Breast epithelium (tissue), 4 donors: ENCODE data around the gene SLC23A1. TPM values are rescaled to one million over a fixed set of nuclear protein-coding genes. Genes with fewer than 3 reads are reported as not detected.
"Not testable (repeated sequence)": the region's sequence is repeated elsewhere in the genome, so short reads cannot be mapped to it uniquely, and the experiment has no call there.

Experiments
- DNase-seq, 2 donors: peaks; one replicate each; pipeline ENCODE4 v3.0.0-alpha.2; 2019; ENCODE audit warnings: low spot score in 2 of 2
- H3K27ac ChIP-seq, 2 donors: fragments of 200-600 bp; sonication (generic) in 1 of 2; one replicate each; pipeline ENCODE4 v1.5.1; 2016 to 2019; ENCODE audit warnings: mild to moderate bottlenecking in 1 of 2
- H3K27me3 ChIP-seq, 2 donors: fragments of 200-600 bp; sonication (generic) in 1 of 2; one replicate each; pipeline versions ENCODE4 v1.5.1 to v1.6.0; 2017 to 2019; ENCODE audit warnings: control low read depth in 1 of 2, mild to moderate bottlenecking in 1 of 2
- H3K36me3 ChIP-seq: fragments of 200-600 bp; one replicate; pipeline ENCODE4 v1.5.1; 2019
- H3K4me1 ChIP-seq, 2 donors: fragments of 200-600 bp; sonication (generic); one replicate each; pipeline ENCODE4 v1.5.1; 2016 to 2019; ENCODE audit warnings: control low read depth in 1 of 2
- H3K4me3 ChIP-seq, 3 donors: fragments of 200-600 bp; sonication (generic); 1 replicate in 2 of 3; 2 replicates in 1 of 3; pipeline ENCODE4 v1.5.1; 2016 to 2019; ENCODE audit warnings: mild to moderate bottlenecking in 3 of 3, moderate library complexity in 2 of 3
- H3K9me3 ChIP-seq, 2 donors: fragments of 200-600 bp; sonication (generic) in 1 of 2; one replicate each; pipeline ENCODE4 v1.5.1; 2016 to 2019; ENCODE audit warnings: control low read depth in 1 of 2
- POLR2A ChIP-seq: fragments of 450-650 bp; IDR thresholded peaks from one replicate; pipeline ENCODE4 v1.6.1; 2016; ENCODE audit warnings: antibody characterized with exemption, mild to moderate bottlenecking, moderate library complexity
- POLR2AphosphoS5 ChIP-seq, 3 donors: sonication (generic); formaldehyde crosslinking; IDR thresholded peaks; one replicate each; pipeline ENCODE4 v1.6.1; 2017; ENCODE audit warnings: antibody characterized with exemption in 3 of 3
- intact Hi-C: fragments of 100-400 bp; cut with DNase I; formaldehyde crosslinking; loops from one replicate; pipeline ENCODE4 v1.15.1; 2023; ENCODE audit warnings: low total_unique reads
- total RNA-seq, 3 donors: library from RNA; depleted of rRNA; stranded (reverse); fragments of >200 nt; gene quantifications; one replicate each; pipeline ENCODE4 v1.1.0, GENCODE V29; 2016
- TF ChIP-seq, protein P1 (sequence below), 3 donors: fragments of 450-650 bp; IDR thresholded peaks; one replicate each; pipeline ENCODE4 v1.5.1; 2016 to 2017; ENCODE audit warnings: antibody characterized with exemption in 3 of 3, mild to moderate bottlenecking in 3 of 3, moderate library complexity in 3 of 3

SLC23A1 gene
- total RNA-seq, 3 donors from 2014 or later, result 0.33 to 1.0 TPM; not detected in 1

DNA sequence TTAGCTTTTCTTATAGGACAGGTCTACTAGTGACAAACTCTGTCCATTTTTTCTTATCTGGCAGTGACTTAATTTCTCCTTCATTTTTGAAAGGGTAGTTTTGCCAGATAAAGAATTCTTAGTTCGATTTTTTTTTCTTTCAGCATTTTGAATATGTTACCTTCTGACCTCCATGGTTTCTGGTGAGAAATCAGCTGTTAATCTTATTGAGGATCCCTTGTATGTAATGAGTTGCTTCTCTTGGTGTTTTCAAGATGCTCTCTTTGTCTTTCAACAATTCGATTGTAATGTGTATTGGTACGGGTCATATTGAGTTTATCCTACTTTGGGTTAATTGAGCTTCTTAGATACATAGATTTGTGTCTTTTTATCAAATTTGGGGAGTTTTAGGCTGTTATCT, 28.9 kb downstream of the SLC23A1 start:
- H3K9me3 ChIP-seq, result no peaks in the 10 kb centered on the region
- H3K27me3 ChIP-seq, result no peaks in the 10 kb centered on the region
- no peak overlapping the region for H3K27ac ChIP-seq
- no peak for DNase-seq
- no peaks in the 10 kb centered on the region for H3K36me3 ChIP-seq
- TF ChIP-seq, protein P1, sequence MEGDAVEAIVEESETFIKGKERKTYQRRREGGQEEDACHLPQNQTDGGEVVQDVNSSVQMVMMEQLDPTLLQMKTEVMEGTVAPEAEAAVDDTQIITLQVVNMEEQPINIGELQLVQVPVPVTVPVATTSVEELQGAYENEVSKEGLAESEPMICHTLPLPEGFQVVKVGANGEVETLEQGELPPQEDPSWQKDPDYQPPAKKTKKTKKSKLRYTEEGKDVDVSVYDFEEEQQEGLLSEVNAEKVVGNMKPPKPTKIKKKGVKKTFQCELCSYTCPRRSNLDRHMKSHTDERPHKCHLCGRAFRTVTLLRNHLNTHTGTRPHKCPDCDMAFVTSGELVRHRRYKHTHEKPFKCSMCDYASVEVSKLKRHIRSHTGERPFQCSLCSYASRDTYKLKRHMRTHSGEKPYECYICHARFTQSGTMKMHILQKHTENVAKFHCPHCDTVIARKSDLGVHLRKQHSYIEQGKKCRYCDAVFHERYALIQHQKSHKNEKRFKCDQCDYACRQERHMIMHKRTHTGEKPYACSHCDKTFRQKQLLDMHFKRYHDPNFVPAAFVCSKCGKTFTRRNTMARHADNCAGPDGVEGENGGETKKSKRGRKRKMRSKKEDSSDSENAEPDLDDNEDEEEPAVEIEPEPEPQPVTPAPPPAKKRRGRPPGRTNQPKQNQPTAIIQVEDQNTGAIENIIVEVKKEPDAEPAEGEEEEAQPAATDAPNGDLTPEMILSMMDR (IDR thresholded peaks at IDR 0.05), result no peak
- TF ChIP-seq POLR2AphosphoS5 (IDR thresholded peaks at IDR 0.05), result no peak
- no peak for TF ChIP-seq POLR2A
- intact Hi-C loops, result no loop called here
- H3K4me1 ChIP-seq, result no peaks in the 10 kb centered on the region
- no peak overlapping the region for H3K4me3 ChIP-seq

DNA sequence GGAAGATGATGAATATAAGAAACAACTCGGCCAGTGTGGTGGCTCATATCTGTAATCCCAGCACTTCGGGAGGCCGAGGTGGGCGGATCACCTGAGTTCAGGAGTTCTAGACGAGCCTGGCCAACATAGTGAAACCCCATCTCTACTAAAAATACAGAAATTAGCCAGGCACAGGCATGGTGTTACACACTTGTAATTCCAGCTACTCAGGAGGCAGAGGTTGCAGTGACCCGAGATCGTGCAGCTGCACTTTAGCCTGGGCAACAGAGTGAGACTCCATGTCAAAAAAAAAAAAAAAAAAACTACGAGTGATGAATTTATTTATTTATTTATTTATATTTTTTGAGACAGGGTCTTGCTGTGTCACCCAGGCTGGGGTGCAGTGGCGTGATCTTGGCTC, 35.2 kb downstream of the SLC23A1 start:
- H3K36me3 ChIP-seq, H3K9me3 ChIP-seq: not testable (repeated sequence)

DNA sequence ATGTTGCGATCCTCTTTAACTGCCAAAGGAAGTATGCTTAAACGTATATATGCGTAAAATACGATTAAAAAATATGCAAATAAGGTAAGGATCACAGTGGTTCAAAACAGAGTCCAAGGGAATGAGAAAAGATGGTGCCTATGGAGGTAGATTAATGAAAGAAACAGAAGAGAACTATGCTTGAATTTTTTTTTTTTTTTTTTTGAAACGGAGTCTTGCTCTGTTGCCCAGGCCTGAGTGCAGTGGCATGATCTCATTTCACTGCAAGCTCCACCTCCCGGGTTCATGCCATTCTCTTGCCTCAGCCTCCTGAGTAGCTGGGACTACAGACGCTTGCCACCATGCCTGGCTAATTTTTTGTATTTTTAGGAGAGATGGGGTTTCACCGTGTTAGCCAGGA, 37.7 kb downstream of the SLC23A1 start:
- H3K4me1 ChIP-seq, H3K27ac ChIP-seq, H3K27me3 ChIP-seq, H3K4me3 ChIP-seq, intact Hi-C loops, DNase-seq, H3K36me3 ChIP-seq, H3K9me3 ChIP-seq: not testable (repeated sequence)

More for the DNA sequence above, 35.2 kb downstream of the SLC23A1 start:
- DNase-seq, H3K27me3 ChIP-seq, intact Hi-C loops, H3K4me1 ChIP-seq, H3K27ac ChIP-seq, H3K4me3 ChIP-seq: not testable (repeated sequence)

DNA sequence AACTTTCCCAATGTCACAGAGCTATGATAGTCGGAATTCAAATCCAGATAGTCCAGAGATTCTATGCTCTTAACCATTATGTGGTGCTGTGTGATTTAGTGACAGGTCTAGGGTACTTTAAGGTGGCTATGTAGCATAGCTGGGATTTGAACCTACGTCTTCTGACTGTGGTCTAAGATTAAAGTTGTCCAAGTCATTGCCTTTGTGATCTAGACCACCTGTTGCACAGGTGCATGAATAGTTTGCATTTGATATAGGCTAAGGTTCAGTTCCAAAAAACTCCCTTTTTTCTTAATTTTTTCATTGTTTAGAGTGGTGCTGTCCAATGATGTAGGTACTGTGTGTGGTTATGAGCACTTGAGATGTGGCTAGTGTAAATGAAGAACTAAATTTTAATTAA, 38.9 kb downstream of the SLC23A1 start:
- intact Hi-C loops, result no loop called here
- no peak for DNase-seq
- TF ChIP-seq POLR2A, result no peak
- no peak for TF ChIP-seq POLR2AphosphoS5 (IDR thresholded peaks at IDR 0.05)
- TF ChIP-seq, protein P1 (IDR thresholded peaks at IDR 0.05), result no peak
- Histone ChIP-seq H3K4me1 (peaks cover 0 to 4% of the 10 kb centered on the region in 2 donors), H3K27ac (no peak overlapping the region), H3K9me3 (no peaks in the 10 kb centered on the region), H3K27me3 (no peaks in the 10 kb centered on the region), H3K36me3 (no peaks in the 10 kb centered on the region), H3K4me3 (peak overlapping the region in 1 of 3 donors; percentile 74)

DNA sequence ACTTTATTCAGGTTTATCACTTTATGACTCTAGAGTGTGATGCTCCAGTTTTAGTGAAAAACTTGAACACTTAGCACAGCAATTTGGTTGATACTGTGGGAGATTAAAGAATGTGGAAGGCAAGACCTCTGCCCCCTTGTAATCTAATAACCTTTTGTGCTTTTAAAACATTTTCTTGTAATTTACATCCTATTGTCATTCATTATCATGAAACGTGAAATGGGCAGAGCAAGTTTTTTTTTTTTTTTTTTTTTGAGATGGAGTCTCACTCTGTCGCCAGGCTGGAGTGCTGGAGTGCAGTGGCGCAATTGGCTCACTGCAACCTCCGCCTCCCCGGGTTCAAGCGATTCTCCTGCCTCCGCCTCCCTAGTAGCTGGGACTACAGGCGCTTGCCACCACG, 39.6 kb downstream of the SLC23A1 start:
- peaks cover 0 to 4% of the 10 kb centered on the region in 2 donors for H3K4me1 ChIP-seq
- intact Hi-C loops, result no loop called here
- H3K4me3 ChIP-seq, result peak overlapping the region; percentile 10 to 99 (median 74)
- no peak overlapping the region for H3K27ac ChIP-seq
- no peak for DNase-seq
- no peaks in the 10 kb centered on the region for H3K36me3 ChIP-seq
- H3K9me3 ChIP-seq, result no peaks in the 10 kb centered on the region
- no peaks in the 10 kb centered on the region for H3K27me3 ChIP-seq
- no peak for TF ChIP-seq POLR2AphosphoS5 (IDR thresholded peaks at IDR 0.05)
- TF ChIP-seq, protein P1 (IDR thresholded peaks at IDR 0.05), result no peak
- no peak for TF ChIP-seq POLR2A

DNA sequence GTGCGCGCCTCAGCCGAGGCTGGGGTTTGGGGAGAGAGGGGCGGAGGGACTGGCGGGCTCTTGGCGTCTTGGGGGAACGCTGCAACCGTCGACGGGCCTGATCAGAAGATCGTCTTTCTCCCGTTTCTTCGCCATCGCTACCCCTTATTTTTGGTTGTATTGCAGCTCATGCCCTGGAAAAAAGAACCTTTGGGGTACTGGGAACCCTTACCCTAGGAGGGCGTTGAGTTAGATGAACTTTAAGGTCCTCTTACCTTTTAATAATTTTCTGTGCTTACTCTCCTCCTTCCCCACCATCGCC, 40.7 kb downstream of the SLC23A1 start:
- Histone ChIP-seq H3K4me1 (peaks cover 0 to 4% of the 10 kb centered on the region in 2 donors), H3K4me3 (peak overlapping the region; percentile 74 to 99 (median 95)), H3K27ac (peak overlapping the region; percentile 98 to 100), H3K9me3 (no peaks in the 10 kb centered on the region), H3K36me3 (no peaks in the 10 kb centered on the region), H3K27me3 (no peaks in the 10 kb centered on the region)
- TF ChIP-seq POLR2A (no peak), POLR2AphosphoS5 (IDR thresholded peaks at IDR 0.05) (no peak)
- TF ChIP-seq, protein P1 (IDR thresholded peaks at IDR 0.05), result no peak
- intact Hi-C loops, result no loop called here
- no peak for DNase-seq
